Lower leg skin (tissue), 3 donors: ENCODE measurements around the gene EPHA3.

Experiments
- POLR2A ChIP-seq, 2 donors: fragments of 450-650 bp; IDR thresholded peaks; one replicate each; pipeline ENCODE4 v1.6.1; 2016 to 2017; ENCODE audit warnings: antibody characterized with exemption in 2 of 2, mild to moderate bottlenecking in 1 of 2, moderate library complexity in 1 of 2
- TF ChIP-seq, protein P1 (sequence below), 3 donors: fragments of 450-650 bp; IDR thresholded peaks; one replicate each; pipeline ENCODE4 v1.5.1; 2016; ENCODE audit warnings: antibody characterized with exemption in 3 of 3, mild to moderate bottlenecking in 3 of 3, moderate library complexity in 2 of 3

DNA sequence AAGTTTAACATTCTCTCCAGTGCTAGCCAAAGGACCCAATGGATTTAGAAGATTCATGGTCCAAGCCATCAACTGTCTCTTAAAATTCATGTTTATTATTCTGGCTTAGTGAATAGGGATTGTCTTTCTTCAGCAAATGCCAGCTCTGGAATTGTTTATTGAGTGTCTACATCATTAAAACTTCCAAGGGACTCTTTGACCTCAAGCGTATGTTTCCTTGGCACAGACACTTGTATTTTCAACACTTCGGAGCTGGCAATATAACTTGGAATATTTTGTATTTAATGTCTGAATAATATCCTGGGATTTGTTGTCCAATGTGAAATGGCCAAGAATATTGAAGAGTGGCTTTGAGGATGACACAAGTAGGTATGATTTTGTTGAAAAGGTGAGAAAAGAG is 204.2 kb downstream of the EPHA3 start:
- TF ChIP-seq POLR2A (IDR thresholded peaks at IDR 0.05): no peak
- TF ChIP-seq, protein P1, sequence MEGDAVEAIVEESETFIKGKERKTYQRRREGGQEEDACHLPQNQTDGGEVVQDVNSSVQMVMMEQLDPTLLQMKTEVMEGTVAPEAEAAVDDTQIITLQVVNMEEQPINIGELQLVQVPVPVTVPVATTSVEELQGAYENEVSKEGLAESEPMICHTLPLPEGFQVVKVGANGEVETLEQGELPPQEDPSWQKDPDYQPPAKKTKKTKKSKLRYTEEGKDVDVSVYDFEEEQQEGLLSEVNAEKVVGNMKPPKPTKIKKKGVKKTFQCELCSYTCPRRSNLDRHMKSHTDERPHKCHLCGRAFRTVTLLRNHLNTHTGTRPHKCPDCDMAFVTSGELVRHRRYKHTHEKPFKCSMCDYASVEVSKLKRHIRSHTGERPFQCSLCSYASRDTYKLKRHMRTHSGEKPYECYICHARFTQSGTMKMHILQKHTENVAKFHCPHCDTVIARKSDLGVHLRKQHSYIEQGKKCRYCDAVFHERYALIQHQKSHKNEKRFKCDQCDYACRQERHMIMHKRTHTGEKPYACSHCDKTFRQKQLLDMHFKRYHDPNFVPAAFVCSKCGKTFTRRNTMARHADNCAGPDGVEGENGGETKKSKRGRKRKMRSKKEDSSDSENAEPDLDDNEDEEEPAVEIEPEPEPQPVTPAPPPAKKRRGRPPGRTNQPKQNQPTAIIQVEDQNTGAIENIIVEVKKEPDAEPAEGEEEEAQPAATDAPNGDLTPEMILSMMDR (IDR thresholded peaks at IDR 0.05): no peak
